Activated naive CD4-positive, alpha-beta T cell treated with anti-CD3 and anti-CD28 coated beads, Interleukin-2, amount 50 U/mL, for 72 hours (primary cell): ENCODE results near the gene HNRNPF. TPM values are rescaled to one million over a fixed set of nuclear protein-coding genes. Genes with fewer than 3 reads are reported as not detected.

Source experiments
- ATAC-seq, 2 donors: fragments of 150-1000 bp; cut with Tn5 transposase; 2 replicates each; pipeline ENCODE4 v1.10.0; 2021; ENCODE audit warnings: mild to moderate bottlenecking in 2 of 2, moderate library complexity in 2 of 2
- DNase-seq, 2 donors: peaks; one replicate each; pipeline ENCODE4 v3.0.0; 2021 to 2022; ENCODE audit warnings: low spot score in 2 of 2
- H3K27ac Mint-ChIP-seq, 2 donors: one replicate each; pipeline ENCODE4 v1.8.0; 2022; ENCODE audit warnings: mild to moderate bottlenecking in 2 of 2, mixed read lengths in 2 of 2
- H3K36me3 Mint-ChIP-seq, 2 donors: one replicate each; pipeline ENCODE4 v1.8.0; 2022; ENCODE audit warnings: mixed read lengths in 2 of 2
- H3K9me3 Mint-ChIP-seq, 2 donors: one replicate each; pipeline ENCODE4 v1.8.0; 2022; ENCODE audit warnings: mixed read lengths in 2 of 2
- total RNA-seq, 2 donors: library from RNA; stranded (reverse); gene quantifications; one replicate each; pipeline ENCODE4 v1.2.3, GENCODE V29; 2022

Gene HNRNPF
- total RNA-seq, 2 donors from 2014 or later, result 410 to 434 TPM

DNA sequence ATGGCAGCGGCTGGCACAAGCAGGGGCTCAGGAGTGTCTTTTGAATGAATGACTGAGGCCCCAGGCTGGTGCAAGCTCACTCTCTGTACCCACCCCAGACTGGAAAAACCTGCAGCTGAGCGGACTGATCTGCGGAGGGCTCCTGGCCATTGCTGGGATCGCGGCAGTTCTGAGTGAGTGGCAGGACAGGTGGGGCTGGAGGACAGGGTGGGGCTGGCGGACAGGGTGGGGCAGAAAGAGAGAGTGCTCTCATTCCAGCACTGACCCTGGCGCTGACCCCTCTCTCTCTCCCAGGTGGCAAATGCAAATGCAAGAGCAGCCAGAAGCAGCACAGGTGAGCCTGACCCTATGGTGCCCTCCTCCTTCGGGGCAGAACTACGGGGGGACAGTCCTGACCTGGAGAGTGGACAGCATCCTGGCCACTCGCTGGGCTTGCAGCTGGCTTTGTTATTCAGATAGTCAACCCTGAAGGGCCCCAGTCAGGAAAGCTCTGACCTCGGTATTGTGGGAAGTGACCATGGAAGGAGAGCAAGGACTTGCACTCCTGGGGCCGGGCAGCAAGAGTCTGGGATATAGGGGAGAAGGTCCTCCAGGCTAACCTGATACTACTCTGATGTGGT lies 33.5 kb downstream of the HNRNPF start:
- ATAC-seq (no peak), DNase-seq (no peak)
- Mint-ChIP-seq H3K36me3 (no peaks in the 10 kb centered on the region), H3K27ac (no peak overlapping the region), H3K9me3 (no peaks in the 10 kb centered on the region)

DNA sequence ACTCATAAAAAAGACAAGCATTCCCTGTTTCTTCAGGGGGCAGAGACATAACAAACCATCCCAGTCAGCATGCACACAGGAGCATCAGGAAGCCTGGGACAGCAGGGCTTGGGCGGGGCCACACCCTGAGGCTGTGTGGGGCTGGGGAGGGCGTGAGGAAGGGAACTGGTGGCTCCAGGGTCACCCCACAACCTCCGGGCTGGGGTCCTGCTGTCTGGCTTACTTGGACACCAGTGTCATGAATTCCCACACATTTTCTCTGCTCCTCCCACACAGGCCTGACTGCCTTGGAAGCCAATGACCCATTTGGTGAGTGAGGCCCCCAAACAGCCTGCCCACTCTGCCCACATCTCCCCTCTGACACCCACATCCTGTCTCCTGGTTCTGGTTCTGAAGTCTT lies 34.8 kb downstream of the HNRNPF start:
- Mint-ChIP-seq H3K9me3 (no peaks in the 10 kb centered on the region), H3K27ac (no peak overlapping the region), H3K36me3 (no peaks in the 10 kb centered on the region)
- DNase-seq (no peak), ATAC-seq (no peak)

GRCh38 chr10:43373461-43373860 lies 35.5 kb downstream of the HNRNPF start:
- DNase-seq, result no peak
- Mint-ChIP-seq H3K36me3 (no peaks in the 10 kb centered on the region), H3K9me3 (no peaks in the 10 kb centered on the region), H3K27ac (peak overlapping the region in 1 of 2 donors; percentile 72)
- ATAC-seq, result no peak

DNA sequence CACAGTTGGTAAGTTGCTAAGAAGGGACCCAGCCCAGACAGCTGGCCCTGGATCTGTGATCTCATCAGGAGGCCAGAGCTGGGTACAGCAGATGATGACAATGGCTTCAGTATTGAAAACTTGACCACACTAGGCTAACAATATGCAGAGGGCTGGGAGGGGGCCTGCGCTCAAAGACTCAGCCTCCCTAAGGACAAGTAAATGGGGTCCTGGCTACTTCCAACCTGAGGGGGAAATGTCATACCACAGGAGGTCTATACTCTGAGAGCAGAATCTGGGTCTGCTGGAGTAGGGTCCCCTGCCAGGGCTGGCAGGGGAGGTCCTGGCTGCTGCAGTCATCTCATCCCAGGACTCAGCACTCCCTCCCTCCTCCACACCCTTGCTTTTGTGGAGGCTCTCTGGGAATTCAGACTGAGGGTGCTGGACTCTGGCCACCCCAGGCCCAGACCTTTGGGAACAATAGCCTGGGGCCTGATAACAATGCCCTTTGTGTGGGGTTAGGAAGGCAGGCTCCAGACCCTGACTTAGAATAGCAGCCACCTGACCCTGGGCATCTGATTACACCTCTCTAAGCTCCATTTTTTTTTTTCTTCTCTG lies 36.1 kb downstream of the HNRNPF start:
- Mint-ChIP-seq H3K27ac (no peak overlapping the region), H3K9me3 (no peaks in the 10 kb centered on the region), H3K36me3 (no peaks in the 10 kb centered on the region)
- no peak for DNase-seq
- ATAC-seq, result no peak

- no peak for ATAC-seq
- no peaks in the 10 kb centered on the region for H3K9me3 Mint-ChIP-seq
- no peak within 1 kb of the TSS for H3K27ac Mint-ChIP-seq
- no peak for DNase-seq
- no peaks in the 10 kb centered on the region for H3K36me3 Mint-ChIP-seq
Measured at GRCh38 chr10:43371418-43371817, 37.6 kb downstream of the HNRNPF start, which contains the start of gene FXYD4. FXYD4 (plus strand) TSS chr10:43371636; CDS start chr10:43373747, 2,111 bp downstream.

- DNase-seq (no peak), ATAC-seq (no peak)
- Mint-ChIP-seq H3K9me3 (no peaks in the 10 kb centered on the region), H3K36me3 (no peaks in the 10 kb centered on the region), H3K27ac (no peak overlapping the region)
Measured at GRCh38 chr10:43370671-43371215, 38.2 kb downstream of the HNRNPF start.

GRCh38 chr10:43369921-43370320 lies 39.1 kb downstream of the HNRNPF start:
- H3K9me3 Mint-ChIP-seq, result no peaks in the 10 kb centered on the region
- no peak overlapping the region for H3K27ac Mint-ChIP-seq
- no peaks in the 10 kb centered on the region for H3K36me3 Mint-ChIP-seq
- DNase-seq (no peak), ATAC-seq (no peak)

DNA sequence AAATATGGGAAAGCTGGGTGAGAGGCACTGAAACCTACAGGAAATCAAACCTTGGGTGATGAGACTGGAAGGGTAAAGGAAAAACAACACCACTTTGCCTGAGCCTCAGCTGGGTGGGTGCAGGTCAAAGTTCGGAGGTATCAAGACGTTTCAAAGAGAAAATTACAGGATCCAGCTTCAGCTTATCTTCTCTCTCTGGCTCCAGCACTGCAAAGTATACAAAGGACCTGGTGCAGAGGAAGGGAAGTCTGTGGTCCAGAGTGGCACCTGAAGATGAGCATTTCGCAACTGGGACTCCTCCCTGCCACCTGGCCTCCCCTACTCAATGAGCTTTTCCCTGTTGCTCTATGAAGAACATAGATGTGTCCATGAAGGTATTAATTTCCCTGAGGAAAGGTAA lies 44.0 kb downstream of the HNRNPF start:
- Mint-ChIP-seq H3K36me3 (peaks cover 7 to 19% of the 10 kb centered on the region in 2 donors), H3K27ac (no peak overlapping the region), H3K9me3 (no peaks in the 10 kb centered on the region)
- ATAC-seq (no peak), DNase-seq (no peak)

DNA sequence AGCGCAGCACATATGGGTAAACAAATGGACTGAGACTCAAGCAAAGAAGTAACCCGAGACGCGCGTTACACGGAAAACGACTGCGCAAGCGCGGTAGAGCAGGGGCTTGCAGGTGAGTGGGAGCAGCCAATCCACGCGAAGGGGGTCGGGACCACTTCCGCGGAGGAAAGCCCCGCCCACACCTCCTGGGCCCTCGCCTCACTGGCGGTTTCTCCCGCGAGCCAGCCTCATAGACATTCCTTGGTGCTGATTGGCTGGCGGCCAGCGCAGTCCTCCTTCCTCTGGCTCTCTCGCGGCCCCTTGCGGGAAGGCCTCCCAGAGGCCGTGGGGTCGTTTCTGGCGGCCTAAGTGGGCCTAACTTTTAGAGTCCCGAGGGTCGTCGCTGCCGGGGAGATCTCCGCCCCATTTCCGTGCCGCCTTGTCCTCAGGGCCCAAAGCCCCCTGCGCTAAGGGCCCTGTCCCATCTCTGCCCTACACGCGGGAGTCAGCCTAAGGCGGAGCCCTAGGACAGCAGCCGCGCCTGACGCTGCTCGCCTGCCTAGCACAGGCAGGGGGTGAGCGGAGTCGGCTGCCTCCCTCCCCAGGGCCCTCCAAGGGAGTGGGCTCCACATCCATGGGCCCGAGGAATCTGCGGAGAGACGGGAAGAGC lies 46.7 kb downstream of the HNRNPF start:
- Mint-ChIP-seq H3K27ac (peak overlapping the region; percentile 98), H3K36me3 (peaks cover 7 to 20% of the 10 kb centered on the region in 2 donors), H3K9me3 (no peaks in the 10 kb centered on the region)
- ATAC-seq (peak; percentile 94 to 98), DNase-seq (peak; percentile 97 to 98)

DNA sequence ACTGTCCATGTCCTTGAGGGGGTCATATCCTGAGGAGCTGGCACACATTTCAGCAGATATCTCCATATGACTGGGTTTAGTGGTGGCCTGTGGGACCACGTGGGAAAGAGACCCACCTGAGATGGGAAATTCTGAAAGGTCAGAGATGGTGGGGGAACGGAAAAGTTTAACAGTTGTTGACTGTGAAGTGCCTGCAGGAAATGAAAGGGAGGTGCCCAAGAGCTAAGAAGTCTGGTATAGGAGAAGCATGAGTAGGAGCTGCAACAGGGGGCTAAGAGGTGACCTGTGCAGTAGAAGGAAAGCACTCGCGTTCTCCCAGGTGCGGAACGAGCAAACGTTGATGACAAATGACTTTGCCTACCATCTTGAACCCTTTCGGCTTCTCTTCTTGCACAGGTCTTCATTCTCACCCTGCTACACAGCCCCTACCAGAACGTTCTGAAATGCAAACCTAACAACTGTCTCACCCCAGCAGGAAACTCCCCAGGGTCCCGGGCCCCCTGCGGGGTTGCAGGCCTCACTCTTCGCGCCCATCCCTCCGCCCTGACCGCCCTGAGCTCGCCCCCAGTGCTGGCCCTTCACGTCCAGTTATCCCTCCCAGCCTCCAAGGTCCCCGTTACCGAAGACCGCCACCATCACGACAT lies 47.3 kb downstream of the HNRNPF start:
- peaks cover 7 to 20% of the 10 kb centered on the region in 2 donors for H3K36me3 Mint-ChIP-seq
- no peak for DNase-seq
- H3K27ac Mint-ChIP-seq, result peak overlapping the region; percentile 98
- peak; percentile 9 to 56 for ATAC-seq
- H3K9me3 Mint-ChIP-seq, result no peaks in the 10 kb centered on the region

- DNase-seq, result no peak
- Mint-ChIP-seq H3K36me3 (peaks cover 7 to 20% of the 10 kb centered on the region in 2 donors), H3K27ac (peak overlapping the region; percentile 26 to 98), H3K9me3 (no peaks in the 10 kb centered on the region)
- ATAC-seq, result no peak
Measured at GRCh38 chr10:43360086-43360485, 48.9 kb downstream of the HNRNPF start.

DNA sequence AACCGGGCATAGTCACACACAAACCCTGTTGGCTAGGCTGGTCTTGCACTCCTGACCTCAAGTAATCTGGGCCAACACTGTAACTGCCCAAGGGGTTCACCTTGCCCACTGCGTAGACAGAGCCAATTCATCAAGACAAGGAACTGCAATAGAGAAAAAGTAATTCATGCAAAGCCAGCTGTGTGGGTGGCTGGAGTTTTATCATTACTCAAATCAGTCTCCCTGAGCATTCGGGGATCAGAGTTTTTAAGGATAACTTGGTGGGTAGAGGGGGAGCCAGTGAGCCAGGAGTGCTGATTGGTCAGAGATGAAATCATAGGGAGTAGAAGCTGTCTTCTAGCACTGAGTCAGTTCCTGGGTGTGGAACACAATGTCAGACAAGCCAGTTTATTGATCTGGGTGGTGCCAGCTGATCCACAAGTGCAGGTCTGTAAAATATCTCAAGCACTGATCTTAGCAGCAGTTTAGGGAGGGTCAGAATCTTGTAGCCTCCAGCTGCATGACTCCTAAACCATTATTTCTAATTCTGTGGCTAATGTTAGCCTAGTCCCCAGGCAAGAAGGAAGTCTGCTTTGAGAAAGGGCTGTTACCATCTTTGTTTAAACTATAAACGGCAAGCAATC lies 53.1 kb downstream of the HNRNPF start:
- Mint-ChIP-seq H3K36me3 (peaks cover 0 to 6% of the 10 kb centered on the region in 2 donors), H3K27ac (peak overlapping the region in 1 of 2 donors; percentile 43), H3K9me3 (no peaks in the 10 kb centered on the region)
- ATAC-seq, result peak; percentile 64 to 79
- DNase-seq, result no peak

DNA sequence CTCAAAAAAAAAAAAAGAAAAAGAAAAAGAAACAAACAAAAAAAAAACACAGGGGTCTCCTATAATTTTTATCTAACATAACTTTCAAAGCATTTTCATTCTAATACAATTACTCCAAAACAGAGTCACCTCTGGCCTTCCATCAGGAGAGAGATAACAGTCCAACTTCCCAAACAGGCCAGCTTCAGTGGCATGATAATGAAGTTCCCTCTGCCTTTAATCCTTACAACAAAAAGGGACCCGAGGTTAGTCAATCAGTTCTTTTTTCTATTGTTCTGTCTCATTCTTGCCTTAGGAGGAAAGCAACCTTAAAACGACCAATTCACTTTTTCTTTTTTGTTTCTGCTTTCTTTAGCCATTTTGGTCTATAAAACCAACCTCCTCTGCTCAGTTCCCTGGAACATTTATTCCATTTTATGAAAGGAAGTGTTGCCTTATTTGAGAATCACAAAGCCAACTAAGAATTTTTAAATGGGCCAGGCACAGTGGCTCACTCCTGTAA lies 54.1 kb downstream of the HNRNPF start:
- Mint-ChIP-seq H3K27ac (no peak overlapping the region), H3K36me3 (peaks cover 0 to under 1% of the 10 kb centered on the region in 2 donors), H3K9me3 (no peaks in the 10 kb centered on the region)
- DNase-seq, result no peak
- no peak for ATAC-seq

- Mint-ChIP-seq H3K9me3 (no peaks in the 10 kb centered on the region), H3K27ac (no peak overlapping the region), H3K36me3 (no peaks in the 10 kb centered on the region)
- DNase-seq, result no peak
- ATAC-seq, result no peak
Measured at GRCh38 chr10:43354330-43354635, 54.7 kb downstream of the HNRNPF start.

- H3K27ac Mint-ChIP-seq, result no peak overlapping the region
- DNase-seq (no peak), ATAC-seq (no peak)
- H3K36me3 Mint-ChIP-seq, result no peaks in the 10 kb centered on the region
- H3K9me3 Mint-ChIP-seq, result no peaks in the 10 kb centered on the region
Measured at GRCh38 chr10:43353495-43354329, 55.3 kb downstream of the HNRNPF start.

DNA sequence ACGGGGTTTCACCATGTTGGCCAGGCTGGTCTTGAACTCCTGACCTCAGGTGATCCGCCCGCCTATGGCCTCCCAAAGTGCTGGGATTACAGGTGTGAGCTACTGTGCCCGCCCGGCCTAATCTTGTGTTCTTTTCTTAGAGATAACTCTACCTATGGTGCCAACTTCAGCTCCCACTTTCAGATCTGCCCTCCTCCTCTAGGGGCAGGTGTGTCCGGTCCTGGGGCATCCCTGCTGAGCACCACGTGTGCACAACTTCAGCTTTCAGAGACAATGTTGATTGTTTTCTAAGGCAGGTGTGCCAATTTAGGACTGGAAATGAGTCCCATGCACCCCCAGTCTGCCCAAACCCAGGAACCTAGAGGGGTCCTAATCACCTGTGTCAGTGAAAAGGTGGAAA lies 56.0 kb downstream of the HNRNPF start:
- Mint-ChIP-seq H3K9me3 (no peaks in the 10 kb centered on the region), H3K27ac (no peak overlapping the region), H3K36me3 (no peaks in the 10 kb centered on the region)
- DNase-seq, result no peak
- ATAC-seq, result no peak
